ENCODE data around the gene ULK1.

Gene ULK1

GRCh38 chr12:131853832-131854797, 40.3 kb upstream of the ULK1 start:
- no peak overlapping the region for H3K27ac Mint-ChIP-seq
- no peaks in the 10 kb centered on the region for H3K9me3 Mint-ChIP-seq
- H3K4me1 Mint-ChIP-seq = peaks cover 23% of the 10 kb centered on the region
- H3K4me3 Mint-ChIP-seq = no peak overlapping the region
- peaks cover 19% of the 10 kb centered on the region for H3K27me3 Mint-ChIP-seq (ENCODE audit: low read depth, poor library complexity)
- no peak for TF ChIP-seq CTCF (IDR thresholded peaks at IDR 0.05)
- DNase-seq = no peak
- no peaks in the 10 kb centered on the region for H3K36me3 Mint-ChIP-seq (ENCODE audit: low read depth)

- H3K27ac Mint-ChIP-seq = no peak overlapping the region
Observed at GRCh38 chr12:131854861-131855476, 39.5 kb upstream of the ULK1 start.

GRCh38 chr12:131855521-131856142, 38.8 kb upstream of the ULK1 start:
- Mint-ChIP-seq H3K4me3 (no peak overlapping the region), H3K9me3 (no peaks in the 10 kb centered on the region), H3K4me1 (peaks cover 32% of the 10 kb centered on the region), H3K36me3 (ENCODE audit: low read depth) (no peaks in the 10 kb centered on the region), H3K27me3 (ENCODE audit: low read depth, poor library complexity) (peaks cover 19% of the 10 kb centered on the region), H3K27ac (no peak overlapping the region)
- no peak for TF ChIP-seq CTCF (IDR thresholded peaks at IDR 0.05)
- peak; percentile 39 for DNase-seq

More at GRCh38 chr12:131854861-131855476, 39.5 kb upstream of the ULK1 start:
- Mint-ChIP-seq H3K36me3 (ENCODE audit: low read depth) (no peaks in the 10 kb centered on the region), H3K4me3 (no peak overlapping the region), H3K9me3 (no peaks in the 10 kb centered on the region), H3K27me3 (ENCODE audit: low read depth, poor library complexity) (peaks cover 19% of the 10 kb centered on the region), H3K4me1 (peaks cover 26% of the 10 kb centered on the region)
- TF ChIP-seq CTCF (IDR thresholded peaks at IDR 0.05) = no peak
- no peak for DNase-seq

- no peaks in the 10 kb centered on the region for H3K36me3 Mint-ChIP-seq (ENCODE audit: low read depth)
- no peak for DNase-seq
- H3K27ac Mint-ChIP-seq = peak overlapping the region; percentile 49
- peaks cover 40% of the 10 kb centered on the region for H3K4me1 Mint-ChIP-seq
- TF ChIP-seq CTCF (IDR thresholded peaks at IDR 0.05) = no peak
- H3K9me3 Mint-ChIP-seq = no peaks in the 10 kb centered on the region
- no peak overlapping the region for H3K4me3 Mint-ChIP-seq
- peaks cover 19% of the 10 kb centered on the region for H3K27me3 Mint-ChIP-seq (ENCODE audit: low read depth, poor library complexity)
Observed at GRCh38 chr12:131856366-131857097, 37.9 kb upstream of the ULK1 start.

GRCh38 chr12:131857908-131858850, 36.2 kb upstream of the ULK1 start:
- no peaks in the 10 kb centered on the region for H3K36me3 Mint-ChIP-seq (ENCODE audit: low read depth)
- peak overlapping the region; percentile 49 for H3K27ac Mint-ChIP-seq
- peaks cover 19% of the 10 kb centered on the region for H3K27me3 Mint-ChIP-seq (ENCODE audit: low read depth, poor library complexity)
- no peaks in the 10 kb centered on the region for H3K9me3 Mint-ChIP-seq
- H3K4me3 Mint-ChIP-seq = no peak overlapping the region
- TF ChIP-seq CTCF (IDR thresholded peaks at IDR 0.05) = no peak
- H3K4me1 Mint-ChIP-seq = peaks cover 52% of the 10 kb centered on the region
- no peak for DNase-seq
